ENCODE measurements around the gene USF1. TPM values are rescaled to one million over a fixed set of nuclear protein-coding genes. Genes with fewer than 3 reads are reported as not detected.

USF1 gene
- total RNA-seq, 1 experiment from 2014 or later, result 59.2 TPM

- no peak overlapping the region for H3K27ac ChIP-seq (ENCODE audit: insufficient read length, low read depth, low read length)
- H3K14ac ChIP-seq (ENCODE audit: insufficient read depth, low read length), result no peak overlapping the region
- peaks cover 12 to 15% of the 10 kb centered on the region in 2 experiments for H3K4me1 Mint-ChIP-seq
- H3K27me3 Mint-ChIP-seq (ENCODE audit: low read depth), result peaks cover 15% of the 10 kb centered on the region
- no peak overlapping the region for H3K23ac ChIP-seq (ENCODE audit: insufficient read length, low read depth, low read length)
- no peaks in the 10 kb centered on the region for H4K20me1 ChIP-seq (ENCODE audit: control insufficient read depth, insufficient read depth, insufficient read length)
- H3K79me2 ChIP-seq (ENCODE audit: insufficient read depth, low read length), result no peaks in the 10 kb centered on the region
- H3K9me3 ChIP-seq (ENCODE audit: control insufficient read depth, low read depth, low read length), result no peaks in the 10 kb centered on the region
- H3K27ac Mint-ChIP-seq, result no peak overlapping the region; a peak in 1 of 7 replicates
- H3K9ac ChIP-seq (ENCODE audit: extremely low read depth, insufficient read length, low read length), result no peak overlapping the region
- no peak overlapping the region for H2BK5ac ChIP-seq (ENCODE audit: insufficient read length, low read length)
- no peak overlapping the region for H2BK120ac ChIP-seq (ENCODE audit: low read depth, low read length, poor library complexity, severe bottlenecking)
- no peak overlapping the region for H3K4me2 ChIP-seq (ENCODE audit: insufficient read depth, insufficient read length, low read length)
- no peak overlapping the region for H3K18ac ChIP-seq (ENCODE audit: insufficient read length, low read depth, low read length)
- no peak overlapping the region for H2BK15ac ChIP-seq (ENCODE audit: low read depth, low read length)
- no peak overlapping the region for H4K5ac ChIP-seq (ENCODE audit: insufficient read length, low read depth, low read length)
- no CpG with 5 or more reads among the region's 4 CpGs for WGBS (ENCODE audit: extremely low coverage, insufficient read length, low lambda C conversion rate)
- H3K56ac ChIP-seq (ENCODE audit: insufficient read length, low read depth, low read length), result no peak overlapping the region
- DNase-seq, result no peak
- no peak overlapping the region for H2AFZ ChIP-seq (ENCODE audit: low read length)
- no peaks in the 10 kb centered on the region for H3K79me1 ChIP-seq (ENCODE audit: insufficient read depth, low read depth, low read length, poor library complexity, severe bottlenecking)
- TF ChIP-seq, protein P1, sequence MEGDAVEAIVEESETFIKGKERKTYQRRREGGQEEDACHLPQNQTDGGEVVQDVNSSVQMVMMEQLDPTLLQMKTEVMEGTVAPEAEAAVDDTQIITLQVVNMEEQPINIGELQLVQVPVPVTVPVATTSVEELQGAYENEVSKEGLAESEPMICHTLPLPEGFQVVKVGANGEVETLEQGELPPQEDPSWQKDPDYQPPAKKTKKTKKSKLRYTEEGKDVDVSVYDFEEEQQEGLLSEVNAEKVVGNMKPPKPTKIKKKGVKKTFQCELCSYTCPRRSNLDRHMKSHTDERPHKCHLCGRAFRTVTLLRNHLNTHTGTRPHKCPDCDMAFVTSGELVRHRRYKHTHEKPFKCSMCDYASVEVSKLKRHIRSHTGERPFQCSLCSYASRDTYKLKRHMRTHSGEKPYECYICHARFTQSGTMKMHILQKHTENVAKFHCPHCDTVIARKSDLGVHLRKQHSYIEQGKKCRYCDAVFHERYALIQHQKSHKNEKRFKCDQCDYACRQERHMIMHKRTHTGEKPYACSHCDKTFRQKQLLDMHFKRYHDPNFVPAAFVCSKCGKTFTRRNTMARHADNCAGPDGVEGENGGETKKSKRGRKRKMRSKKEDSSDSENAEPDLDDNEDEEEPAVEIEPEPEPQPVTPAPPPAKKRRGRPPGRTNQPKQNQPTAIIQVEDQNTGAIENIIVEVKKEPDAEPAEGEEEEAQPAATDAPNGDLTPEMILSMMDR (conservative IDR thresholded peaks at IDR 0.05), result no peak
- no peaks in the 10 kb centered on the region for H3K23me2 ChIP-seq (ENCODE audit: insufficient read length, low read depth, low read length, poor library complexity, severe bottlenecking)
- no peak overlapping the region for H2BK20ac ChIP-seq (ENCODE audit: low read depth, low read length, poor library complexity, severe bottlenecking)
- H2AK5ac ChIP-seq (ENCODE audit: insufficient read length, low read length), result no peak overlapping the region
- no peaks in the 10 kb centered on the region; a peak in 1 of 5 replicates for H3K9me3 Mint-ChIP-seq
- H3K4ac ChIP-seq (ENCODE audit: low read depth, low read length), result no peak overlapping the region
- no peaks in the 10 kb centered on the region for H3K36me3 Mint-ChIP-seq (ENCODE audit: insufficient read depth in 1 of 3, low read depth in 3 of 3)
- no peak overlapping the region for H4K8ac ChIP-seq (replicated peaks; ENCODE audit: insufficient read length, low read depth, low read length)
- H2BK12ac ChIP-seq (ENCODE audit: insufficient read length, low read depth, low read length), result no peak overlapping the region
- no peak overlapping the region for H4K91ac ChIP-seq (ENCODE audit: insufficient read length, low read depth, low read length)
- H3K4me3 Mint-ChIP-seq, result no peak overlapping the region
- H3K27me3 ChIP-seq (ENCODE audit: insufficient read depth, low read length), result no peaks in the 10 kb centered on the region
- H3K4me1 ChIP-seq (ENCODE audit: insufficient read depth, low read length), result no peaks in the 10 kb centered on the region
- no peak overlapping the region for H3T11ph ChIP-seq (ENCODE audit: low read length)
These were observed 25.0 kb upstream of the USF1 start for GRCh38 chr1:161070761-161071160.
